Endothelial cell of umbilical vein (primary cell): Measurements from ENCODE around the gene KLHL17. TPM values are rescaled to one million over a fixed set of nuclear protein-coding genes. Genes with fewer than 3 reads are reported as not detected.

Source experiments
- BruUV-seq: library from RNA; stranded (reverse); fragments of 400-500 nt; replicated peaks from 2 replicates; lab custom pipeline; 2021; lab: Mats Ljungman, UMichigan
- CTCF ChIA-PET: fragments of 300-600, 350-600 bp; sonication (Branson Sonifier 250); formaldehyde crosslinking; loops from one replicate; lab custom pipeline; 2021; ENCODE audit warnings: antibody characterized with exemption, inconsistent platforms; lab: Charles Lee
- POLR2A ChIA-PET: fragments of 300-600, 350-600 bp; sonication (Branson Sonifier 250); formaldehyde crosslinking; loops from one replicate; lab custom pipeline; 2021; ENCODE audit warnings: antibody characterized with exemption, inconsistent platforms; lab: Charles Lee
- DNase-seq: peaks from one replicate; pipeline ENCODE4 v3.0.0-alpha.2; 2011; ENCODE audit warnings: low read depth, low spot score
- FAIRE-seq: peaks from 2 replicates; lab custom pipeline; 2011; peaks lifted over from hg19 to GRCh38; lab: Jason Lieb, UNC
- H2AFZ ChIP-seq: 2 replicates; pipeline ENCODE4 v1.6.0; 2012; ENCODE audit warnings: low read depth, low read length, control low read depth, inconsistent platforms
- H3K27ac ChIP-seq: 2 replicates; pipeline ENCODE4 v1.5.1; 2011; ENCODE audit warnings: low read depth, mild to moderate bottlenecking, control low read depth, low read length, moderate library complexity; ENCODE audit not compliant: insufficient read depth
- H3K27me3 ChIP-seq, 2 experiments: 2 replicates each; pipeline versions ENCODE4 v1.6.0 to v1.6.1; 2011; ENCODE audit warnings: low read length in 2 of 2, mixed read lengths in 1 of 2; ENCODE audit not compliant: control insufficient read depth in 2 of 2, insufficient read depth in 2 of 2
- H3K36me3 ChIP-seq, 2 experiments: 2 replicates in 1 of 2; 3 replicates in 1 of 2; pipeline ENCODE4 v1.5.1; 2011; ENCODE audit warnings: low read length in 2 of 2, mild to moderate bottlenecking in 1 of 2, moderate library complexity in 1 of 2; ENCODE audit not compliant: control insufficient read depth in 2 of 2, insufficient read depth in 2 of 2; ENCODE audit errors: extremely low read depth in 1 of 2
- H3K4me1 ChIP-seq: 3 replicates; pipeline ENCODE4 v1.5.1; 2011; ENCODE audit warnings: mild to moderate bottlenecking, low read length; ENCODE audit not compliant: control insufficient read depth, insufficient read depth; ENCODE audit errors: extremely low read depth
- H3K4me2 ChIP-seq: 2 replicates; pipeline ENCODE4 v1.6.1; 2011; ENCODE audit warnings: low read length, control low read depth, mixed read lengths; ENCODE audit not compliant: insufficient read depth
- H3K4me3 ChIP-seq, 3 experiments: fragments of 200-600 bp in 1 of 3; sonication (generic), shearing (Covaris generic) in 1 of 3; replicated peaks in 1 of 3; 2 replicates each; pipeline ENCODE4 v1.5.1; 2011 to 2016; ENCODE audit warnings: control low read depth in 3 of 3, low read length in 3 of 3, mild to moderate bottlenecking in 2 of 3, inconsistent platforms in 1 of 3, low read depth in 1 of 3, moderate library complexity in 1 of 3; ENCODE audit not compliant: insufficient read depth in 1 of 3
- H3K79me2 ChIP-seq: 2 replicates; pipeline ENCODE4 v1.6.0; 2012; ENCODE audit warnings: low read length, inconsistent platforms; ENCODE audit not compliant: control insufficient read depth, insufficient read depth
- H3K9ac ChIP-seq: replicated peaks from 2 replicates; pipeline ENCODE3; 2011; ENCODE audit warnings: low read length, control low read depth; ENCODE audit not compliant: insufficient read depth; ENCODE audit errors: extremely low read depth
- H3K9me1 ChIP-seq: replicated peaks from 3 replicates; pipeline ENCODE4 v1.6.0; 2011; ENCODE audit warnings: mild to moderate bottlenecking, low read length; ENCODE audit not compliant: control insufficient read depth, insufficient read depth; ENCODE audit errors: extremely low read depth
- H3K9me3 ChIP-seq: replicated peaks from 2 replicates; pipeline ENCODE4 v1.5.1; 2012; ENCODE audit warnings: low read length, inconsistent platforms; ENCODE audit not compliant: control insufficient read depth, insufficient read depth
- H4K20me1 ChIP-seq: replicated peaks from 2 replicates; pipeline ENCODE3; 2011; ENCODE audit warnings: mild to moderate bottlenecking, low read length; ENCODE audit not compliant: control insufficient read depth, insufficient read depth; ENCODE audit errors: extremely low read depth
- EZH2 ChIP-seq: IDR thresholded peaks from 2 replicates; pipeline ENCODE4 v1.6.1; 2012; ENCODE audit warnings: borderline replicate concordance, low read depth, mild to moderate bottlenecking, moderate library complexity, low read length, inconsistent platforms; ENCODE audit not compliant: severe bottlenecking
- FOS ChIP-seq: IDR thresholded peaks from 2 replicates; pipeline ENCODE4 v1.6.1; 2011; ENCODE audit warnings: mild to moderate bottlenecking, low read length, moderate library complexity, borderline replicate concordance; ENCODE audit not compliant: insufficient read depth
- GATA2 ChIP-seq: IDR thresholded peaks from 2 replicates; pipeline ENCODE4 v1.7.0; 2011; ENCODE audit warnings: low read depth, mild to moderate bottlenecking, moderate library complexity, mixed read lengths, low read length; ENCODE audit not compliant: insufficient read length, insufficient read depth
- JUN ChIP-seq: IDR thresholded peaks from 2 replicates; pipeline ENCODE4 v1.6.1; 2011; ENCODE audit warnings: borderline replicate concordance, low read depth; ENCODE audit not compliant: insufficient read length, insufficient read depth
- MYC ChIP-seq: IDR thresholded peaks from one replicate; pipeline ENCODE4 v1.6.1; 2011; ENCODE audit warnings: mild to moderate bottlenecking, low read depth, low read length
- POLR2A ChIP-seq: IDR thresholded peaks from 2 replicates; pipeline ENCODE4 v1.6.1; 2012; ENCODE audit warnings: low read depth, mild to moderate bottlenecking, control low read depth, low read length
- POLR2AphosphoS5 ChIP-seq: IDR thresholded peaks from 2 replicates; pipeline ENCODE4 v1.6.1; 2012; ENCODE audit warnings: low read depth, mild to moderate bottlenecking, control low read depth, low read length, moderate library complexity; ENCODE audit not compliant: insufficient read depth
- dilution Hi-C: fragments of 300-500 bp; cut with MboI; formaldehyde crosslinking; loops from one replicate; pipeline ENCODE4 v1.15.0; 2019; ENCODE audit warnings: low sequenced_read_pairs; ENCODE audit not compliant: extremely low pct_ligation_motif_present
- intact Hi-C: fragments of 100-400 bp; cut with micrococcal nuclease; formaldehyde crosslinking; loops from one replicate; pipeline ENCODE4 v1.10.0; 2022
- polyA plus RNA-seq, 4 experiments: library from polyadenylated mRNA; depleted of rRNA in 3 of 4; stranded (reverse) in 3 of 4; unstranded in 1 of 4; fragments of >200 nt; gene quantifications; 2 replicates each; pipeline versions ENCODE4 v1.2.1 to v1.2.3, GENCODE V29; 2011 to 2012; ENCODE audit warnings: missing spikeins in 1 of 4
- total RNA-seq: library from RNA; stranded (reverse); gene quantifications from 2 replicates; pipeline ENCODE4 v1.2.3, GENCODE V29; 2021
- TF ChIP-seq, protein P1 (sequence below): IDR thresholded peaks from 2 replicates; pipeline ENCODE4 v1.6.1; 2011; ENCODE audit not compliant: insufficient read depth, insufficient read length
- TF ChIP-seq, protein P2 (sequence below), 2 donors: IDR thresholded peaks; 1 replicate in 1 of 2; 2 replicates in 1 of 2; pipeline ENCODE4 v1.5.1; 2011; ENCODE audit warnings: low read length in 2 of 2, mild to moderate bottlenecking in 2 of 2, moderate library complexity in 2 of 2, control low read depth in 1 of 2, inconsistent platforms in 1 of 2, low read depth in 1 of 2; ENCODE audit not compliant: insufficient read depth in 1 of 2; ENCODE audit errors: extremely low read depth in 1 of 2

Gene KLHL17
- total and polyA plus RNA-seq, 2 donors (not counting 3 experiments of a cell fraction or from before 2014, with no cell fraction given), result 27.0 to 30.1 TPM

DNA sequence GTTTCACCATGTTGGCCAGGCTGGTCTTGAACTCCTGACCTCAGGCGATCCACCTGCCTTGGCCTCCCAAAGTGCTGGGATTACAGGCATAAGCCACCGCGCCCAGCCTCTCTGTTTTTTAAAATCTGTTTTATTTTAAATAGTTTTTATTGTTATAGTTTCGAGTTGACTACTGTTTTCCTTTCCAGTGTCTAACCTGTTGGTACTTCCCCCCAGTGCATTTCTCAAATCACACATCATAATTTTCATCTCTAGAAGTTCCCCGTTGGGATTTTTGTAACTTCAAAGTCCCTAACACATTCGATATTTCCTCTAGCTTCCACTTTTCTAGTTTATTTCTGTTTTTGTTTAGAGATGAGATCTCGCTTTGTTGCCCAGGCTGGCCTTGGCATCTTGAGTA, 32.0 kb downstream of the KLHL17 start:
- Histone ChIP-seq H3K9ac (no peak overlapping the region), H3K36me3 (no peaks in the 10 kb centered on the region), H3K4me3 (no peak overlapping the region), H3K79me2 (no peaks in the 10 kb centered on the region), H4K20me1 (no peaks in the 10 kb centered on the region), H3K4me2 (no peak overlapping the region), H3K9me3 (no peaks in the 10 kb centered on the region), H3K27me3 (peaks cover 0 to 3% of the 10 kb centered on the region in 2 experiments), H2AFZ (no peak overlapping the region), H3K27ac (no peak overlapping the region), H3K9me1 (no peaks in the 10 kb centered on the region), H3K4me1 (no peaks in the 10 kb centered on the region)
- TF ChIP-seq JUN, result no peak
- TF ChIP-seq EZH2, result no peak
- no peak for TF ChIP-seq POLR2A
- TF ChIP-seq POLR2AphosphoS5, result no peak
- TF ChIP-seq MYC, result no peak
- TF ChIP-seq, protein P1, sequence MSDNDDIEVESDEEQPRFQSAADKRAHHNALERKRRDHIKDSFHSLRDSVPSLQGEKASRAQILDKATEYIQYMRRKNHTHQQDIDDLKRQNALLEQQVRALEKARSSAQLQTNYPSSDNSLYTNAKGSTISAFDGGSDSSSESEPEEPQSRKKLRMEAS, result no peak
- TF ChIP-seq, protein P2, sequence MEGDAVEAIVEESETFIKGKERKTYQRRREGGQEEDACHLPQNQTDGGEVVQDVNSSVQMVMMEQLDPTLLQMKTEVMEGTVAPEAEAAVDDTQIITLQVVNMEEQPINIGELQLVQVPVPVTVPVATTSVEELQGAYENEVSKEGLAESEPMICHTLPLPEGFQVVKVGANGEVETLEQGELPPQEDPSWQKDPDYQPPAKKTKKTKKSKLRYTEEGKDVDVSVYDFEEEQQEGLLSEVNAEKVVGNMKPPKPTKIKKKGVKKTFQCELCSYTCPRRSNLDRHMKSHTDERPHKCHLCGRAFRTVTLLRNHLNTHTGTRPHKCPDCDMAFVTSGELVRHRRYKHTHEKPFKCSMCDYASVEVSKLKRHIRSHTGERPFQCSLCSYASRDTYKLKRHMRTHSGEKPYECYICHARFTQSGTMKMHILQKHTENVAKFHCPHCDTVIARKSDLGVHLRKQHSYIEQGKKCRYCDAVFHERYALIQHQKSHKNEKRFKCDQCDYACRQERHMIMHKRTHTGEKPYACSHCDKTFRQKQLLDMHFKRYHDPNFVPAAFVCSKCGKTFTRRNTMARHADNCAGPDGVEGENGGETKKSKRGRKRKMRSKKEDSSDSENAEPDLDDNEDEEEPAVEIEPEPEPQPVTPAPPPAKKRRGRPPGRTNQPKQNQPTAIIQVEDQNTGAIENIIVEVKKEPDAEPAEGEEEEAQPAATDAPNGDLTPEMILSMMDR (IDR thresholded peaks at IDR 0.05; ENCODE audit: extremely low read depth in 1 of 2, insufficient read depth in 1 of 2, low read depth in 1 of 2, low read length in 2 of 2), result no peak
- no peak for TF ChIP-seq GATA2
- no peak for TF ChIP-seq FOS
- ChIA-PET CTCF (interaction anchor here (2.5 to 3.9 kb wide), 2 partner anchors 9 to 10 kb away, joined by 11 to 25 read pairs; no protein-coding TSS in a partner anchor), POLR2A (no interaction called here)
- DNase-seq (no peak), FAIRE-seq (no peak)
- no TSS peak for BruUV-seq
- intact Hi-C loops (no loop called here), dilution Hi-C loops (no loop called here)
